RWPE1 (cell line): Measurements from ENCODE around the gene P2RY13.

ENCODE experiments used
- CTCF ChIA-PET: fragments of 350-600 bp; sonication (Branson Sonifier 250); formaldehyde crosslinking; extraction: SDS; loops from one replicate; lab custom pipeline; 2021; lab: Yijun Ruan, JAX
- POLR2A ChIA-PET: fragments of 400-600 bp; formaldehyde crosslinking; extraction: SDS; loops from one replicate; lab custom pipeline; 2020; ENCODE audit warnings: antibody characterized with exemption; ENCODE audit not compliant: low non-redundant PET; lab: Yijun Ruan, JAX
- DNase-seq: peaks from one replicate; pipeline ENCODE4 v3.0.0; 2012; ENCODE audit warnings: low spot score
- H3K27ac ChIP-seq: fragments of 450-650 bp; 2 replicates; pipeline ENCODE4 v1.5.1; 2017
- TF ChIP-seq, protein P1 (sequence below): fragments of 450-650 bp; conservative IDR thresholded peaks from 2 replicates; pipeline ENCODE4 v1.5.1; 2017; ENCODE audit warnings: low read depth, mild to moderate bottlenecking

P2RY13 gene

GRCh38 chr3:151347432-151347831 lies 18.1 kb upstream of the P2RY13 start:
- POLR2A ChIA-PET, result no interaction called here
- H3K27ac ChIP-seq, result no peak overlapping the region
- CTCF ChIA-PET, result no interaction called here
- DNase-seq, result no peak
- TF ChIP-seq, protein P1, sequence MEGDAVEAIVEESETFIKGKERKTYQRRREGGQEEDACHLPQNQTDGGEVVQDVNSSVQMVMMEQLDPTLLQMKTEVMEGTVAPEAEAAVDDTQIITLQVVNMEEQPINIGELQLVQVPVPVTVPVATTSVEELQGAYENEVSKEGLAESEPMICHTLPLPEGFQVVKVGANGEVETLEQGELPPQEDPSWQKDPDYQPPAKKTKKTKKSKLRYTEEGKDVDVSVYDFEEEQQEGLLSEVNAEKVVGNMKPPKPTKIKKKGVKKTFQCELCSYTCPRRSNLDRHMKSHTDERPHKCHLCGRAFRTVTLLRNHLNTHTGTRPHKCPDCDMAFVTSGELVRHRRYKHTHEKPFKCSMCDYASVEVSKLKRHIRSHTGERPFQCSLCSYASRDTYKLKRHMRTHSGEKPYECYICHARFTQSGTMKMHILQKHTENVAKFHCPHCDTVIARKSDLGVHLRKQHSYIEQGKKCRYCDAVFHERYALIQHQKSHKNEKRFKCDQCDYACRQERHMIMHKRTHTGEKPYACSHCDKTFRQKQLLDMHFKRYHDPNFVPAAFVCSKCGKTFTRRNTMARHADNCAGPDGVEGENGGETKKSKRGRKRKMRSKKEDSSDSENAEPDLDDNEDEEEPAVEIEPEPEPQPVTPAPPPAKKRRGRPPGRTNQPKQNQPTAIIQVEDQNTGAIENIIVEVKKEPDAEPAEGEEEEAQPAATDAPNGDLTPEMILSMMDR, result no peak

- TF ChIP-seq, protein P1, result no peak
- no peak overlapping the region for H3K27ac ChIP-seq
- ChIA-PET POLR2A (no interaction called here), CTCF (interaction anchor here (0.6 kb wide), 2 partner anchors 67 to 1121 kb away, joined by 3 read pairs; no protein-coding TSS in a partner anchor)
- DNase-seq, result no peak
Observed at GRCh38 chr3:151346292-151346691, 16.9 kb upstream of the P2RY13 start.

GRCh38 chr3:151345859-151346258 lies 16.5 kb upstream of the P2RY13 start:
- DNase-seq, result no peak
- ChIA-PET POLR2A (no interaction called here), CTCF (interaction anchor here (0.6 kb wide), 2 partner anchors 18 to 67 kb away, joined by 3 to 6 read pairs; no protein-coding TSS in a partner anchor)
- no peak overlapping the region for H3K27ac ChIP-seq
- TF ChIP-seq, protein P1, result no peak

- TF ChIP-seq, protein P1, result no peak
- CTCF ChIA-PET, result interaction anchor here (0.9 kb wide), 1 partner anchor 122 kb away, joined by 3 read pairs; no protein-coding TSS in a partner anchor
Observed at GRCh38 chr3:151331696-151332095, 2.3 kb upstream of the P2RY13 start.

GRCh38 chr3:151330899-151331298 lies 1.6 kb upstream of the P2RY13 start:
- TF ChIP-seq, protein P1, result no peak
- H3K27ac ChIP-seq, result no peak overlapping the region
- no peak for DNase-seq
- POLR2A ChIA-PET, result no interaction called here
- CTCF ChIA-PET, result interaction anchor here (0.9 kb wide), 1 partner anchor 121 kb away, joined by 3 read pairs; no protein-coding TSS in a partner anchor

More at GRCh38 chr3:151331696-151332095, 2.3 kb upstream of the P2RY13 start:
- no peak for DNase-seq
- POLR2A ChIA-PET, result no interaction called here
- no peak overlapping the region for H3K27ac ChIP-seq

GRCh38 chr3:151330379-151330778 lies 1.0 kb upstream of the P2RY13 start:
- POLR2A ChIA-PET, result no interaction called here
- no peak for DNase-seq
- TF ChIP-seq, protein P1, result no peak
- no peak overlapping the region for H3K27ac ChIP-seq
- CTCF ChIA-PET, result interaction anchor here (0.6 kb wide), 1 partner anchor 151 kb away, joined by 5 read pairs; no protein-coding TSS in a partner anchor
